HG03025 (cell line): ENCODE results near the gene GDE1.
A peak's percentile ranks its signal among the peaks of the same experiment; 100 is the strongest.

ENCODE experiments used
- ATAC-seq: cut with Tn5 transposase; IDR thresholded peaks from one replicate; pipeline ENCODE4 v1.9.1; 2021; ENCODE audit warnings: mild to moderate bottlenecking, moderate library complexity; ENCODE audit not compliant: unreplicated experiment, low FRiP score

The GDE1 gene

DNA sequence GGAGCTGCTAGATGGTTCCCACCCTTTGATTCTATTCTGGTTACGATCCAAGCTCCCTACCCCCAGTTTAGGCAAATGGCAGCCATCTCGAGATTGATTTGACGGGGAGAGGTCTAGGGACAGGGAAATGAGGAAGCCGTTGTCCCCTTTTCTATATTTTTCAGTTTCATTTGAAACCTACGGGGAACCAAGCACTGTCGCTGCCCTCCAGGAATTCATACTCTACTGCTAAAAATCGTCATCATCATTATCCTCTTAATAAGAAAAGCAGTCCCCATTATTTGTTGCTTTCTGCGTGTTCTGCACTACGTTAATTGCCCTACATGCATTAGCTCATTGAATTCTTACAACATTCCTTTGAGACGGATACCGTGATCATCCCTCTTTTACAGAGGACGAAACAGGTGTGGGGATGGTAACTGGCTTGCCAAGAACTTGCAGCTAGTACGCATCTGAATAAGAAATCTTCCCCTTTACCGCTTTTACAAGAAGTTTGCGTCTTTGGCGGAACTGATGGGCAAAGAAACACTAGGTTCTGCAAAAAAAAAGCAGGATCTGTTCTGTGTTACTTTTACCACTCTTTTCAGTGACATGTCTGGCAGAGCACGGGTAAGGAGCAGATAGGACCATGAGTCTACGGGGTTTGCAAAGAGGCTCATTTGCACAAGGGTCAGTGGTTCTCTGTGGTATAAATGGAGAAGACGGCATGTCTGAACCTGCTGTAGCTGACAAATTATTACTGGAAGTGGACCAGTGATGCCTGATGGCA is 2.9 kb upstream of the GDE1 start:
- ATAC-seq = no peak

DNA sequence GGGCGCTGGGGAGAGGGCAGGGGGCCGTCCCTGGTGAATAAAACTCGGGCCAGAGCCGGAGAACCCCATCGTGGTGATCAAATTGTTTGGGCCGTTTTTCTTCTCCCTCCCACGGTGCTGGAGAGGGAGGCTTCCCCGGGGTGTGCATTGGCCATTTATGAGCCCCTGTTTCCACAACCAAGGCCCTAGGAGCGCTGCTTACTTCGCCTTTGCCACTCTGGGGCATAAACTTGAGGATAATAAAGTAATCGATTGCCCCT is 2.4 kb upstream of the GDE1 start:
- no peak for ATAC-seq

DNA sequence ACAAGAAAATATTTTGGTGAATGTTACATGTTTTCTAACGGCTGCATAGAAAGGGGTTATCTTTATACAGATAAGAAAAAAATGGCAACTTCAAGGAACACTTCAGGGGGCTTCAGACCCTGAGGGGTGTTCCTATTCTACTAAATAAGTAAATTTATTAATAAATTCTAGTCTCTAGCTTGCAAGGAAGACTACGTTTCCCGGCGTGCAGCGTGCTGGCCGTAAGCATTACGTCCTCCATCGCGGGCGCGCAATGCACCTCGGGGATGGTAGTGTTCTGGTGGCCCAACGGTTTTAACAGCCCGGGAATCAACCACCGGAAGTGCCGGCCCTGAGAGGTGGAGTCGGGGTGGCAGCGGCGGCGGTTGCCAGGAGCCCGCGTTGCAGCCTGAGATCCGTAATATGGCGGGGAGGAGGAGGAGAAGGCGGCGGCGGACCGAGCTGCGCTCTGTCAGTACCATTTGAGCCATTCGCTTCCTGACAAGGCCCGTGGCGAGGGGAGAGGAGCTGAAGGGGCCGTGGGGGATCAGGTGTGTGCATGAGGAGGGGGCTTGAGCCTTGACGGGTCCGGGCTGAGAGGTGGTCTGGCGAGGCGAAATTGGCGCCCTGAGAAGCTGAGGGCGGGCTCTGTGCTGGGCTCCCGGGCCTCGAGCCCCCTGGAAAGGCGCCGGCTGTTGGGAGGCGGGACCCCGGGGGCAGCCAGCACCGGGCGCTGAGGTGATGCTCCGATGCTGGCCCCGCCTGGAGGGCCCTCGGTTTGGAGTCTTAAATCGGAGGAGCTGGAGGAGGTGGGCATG is 1.9 kb upstream of the GDE1 start, which contains the start of gene CCP110:
Gene CCP110, plus strand, starts transcription at position 384 of the 797 bp plus-strand sequence. CDS start 3,940 bp downstream, outside the sequence.
- peak; percentile 67 for ATAC-seq

DNA sequence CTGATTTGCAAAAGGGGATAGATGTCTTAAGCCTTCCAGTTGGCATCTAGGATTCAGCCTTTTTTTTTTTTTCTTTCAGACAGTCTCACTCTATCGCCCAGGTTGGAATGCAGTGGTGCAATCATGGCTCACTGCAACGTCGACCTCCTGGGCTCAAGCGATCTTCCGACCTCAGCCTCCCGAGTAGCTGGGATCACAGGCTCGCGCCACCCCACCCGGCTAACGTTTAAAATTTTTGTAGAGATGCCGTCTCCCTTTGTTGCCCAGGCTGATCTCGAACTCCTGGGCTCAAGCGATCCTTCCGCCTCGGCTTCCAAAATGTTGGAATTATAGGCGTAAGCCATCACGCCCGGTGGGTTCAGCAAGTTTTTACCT is 1.3 kb upstream of the GDE1 start:
- no peak for ATAC-seq

DNA sequence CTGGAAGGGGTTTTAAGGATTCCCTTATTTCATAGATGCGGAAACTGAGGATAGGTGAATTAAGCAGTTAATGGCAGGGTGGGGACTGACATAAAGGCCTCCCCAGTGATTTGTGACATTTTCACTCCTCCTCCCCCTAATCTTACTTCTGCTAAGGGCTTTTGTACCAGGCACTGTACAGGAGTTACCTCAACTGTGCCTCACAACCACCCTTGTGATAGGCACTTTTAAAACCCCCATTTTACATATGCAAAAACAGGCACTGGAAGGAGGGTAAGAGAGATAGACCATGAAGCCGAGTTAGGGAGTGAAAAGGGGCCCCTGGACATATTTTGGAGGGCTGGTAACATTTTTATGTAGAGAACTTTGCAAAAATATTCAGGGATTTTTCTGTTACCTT is 862 bp upstream of the GDE1 start:
- ATAC-seq = no peak

DNA sequence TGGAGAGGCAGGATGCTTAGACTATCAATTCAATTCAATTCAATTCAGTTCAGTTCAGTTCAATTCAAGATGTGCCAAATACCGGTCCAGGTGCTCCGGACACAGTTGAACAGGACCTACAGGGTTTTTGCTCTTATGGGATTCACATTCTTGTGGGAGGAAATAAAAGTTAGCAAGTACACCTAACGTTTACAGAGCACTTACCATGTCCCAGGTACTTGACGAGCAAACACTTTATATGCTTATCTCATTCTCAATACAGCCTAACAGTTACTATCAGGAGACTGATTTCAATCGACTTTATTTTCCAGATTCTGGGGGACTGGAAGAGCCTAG is 467 bp upstream of the GDE1 start:
- ATAC-seq = no peak

DNA sequence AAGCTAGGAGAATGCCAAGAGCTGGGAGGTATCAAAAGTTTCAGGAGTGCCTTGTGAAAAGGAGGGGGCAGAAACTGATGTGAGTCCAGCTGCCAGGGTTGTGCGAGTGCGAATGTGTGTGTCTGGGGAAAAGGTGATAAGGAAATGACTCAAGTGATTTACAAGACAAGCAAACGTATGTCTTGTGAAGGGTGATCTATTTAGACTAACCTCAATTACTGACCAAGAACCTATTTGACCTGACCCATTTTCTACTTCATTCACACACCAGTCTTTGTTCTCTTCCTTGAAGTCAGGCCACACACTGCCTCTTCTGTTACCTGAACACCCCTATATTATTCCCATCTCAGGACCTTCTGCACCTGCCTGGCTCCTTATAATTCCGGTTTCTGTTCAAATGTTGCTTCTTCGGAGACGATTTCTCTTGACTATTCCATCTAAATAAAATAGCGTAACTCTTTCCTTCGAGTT is 1.0 kb downstream of the GDE1 start:
- no peak for ATAC-seq

DNA sequence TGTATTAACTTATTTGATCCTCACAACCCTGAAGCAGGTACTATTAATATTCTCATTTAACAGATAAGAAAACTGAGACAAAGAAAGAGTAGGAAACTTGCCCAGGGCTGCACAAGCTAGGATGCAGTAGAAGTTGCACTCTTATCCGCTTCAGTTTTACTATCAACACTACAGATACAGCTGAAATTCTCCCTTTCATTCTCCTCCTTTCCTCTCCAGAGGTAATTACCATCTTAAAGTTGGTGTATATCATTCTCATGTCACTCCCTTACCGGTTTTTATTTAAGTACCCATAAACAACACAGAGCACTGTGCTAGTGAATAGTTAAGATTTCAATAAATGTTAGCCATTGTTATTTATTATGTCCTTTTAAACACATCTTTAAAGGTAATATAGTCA is 3.5 kb downstream of the GDE1 start:
- no peak for ATAC-seq

DNA sequence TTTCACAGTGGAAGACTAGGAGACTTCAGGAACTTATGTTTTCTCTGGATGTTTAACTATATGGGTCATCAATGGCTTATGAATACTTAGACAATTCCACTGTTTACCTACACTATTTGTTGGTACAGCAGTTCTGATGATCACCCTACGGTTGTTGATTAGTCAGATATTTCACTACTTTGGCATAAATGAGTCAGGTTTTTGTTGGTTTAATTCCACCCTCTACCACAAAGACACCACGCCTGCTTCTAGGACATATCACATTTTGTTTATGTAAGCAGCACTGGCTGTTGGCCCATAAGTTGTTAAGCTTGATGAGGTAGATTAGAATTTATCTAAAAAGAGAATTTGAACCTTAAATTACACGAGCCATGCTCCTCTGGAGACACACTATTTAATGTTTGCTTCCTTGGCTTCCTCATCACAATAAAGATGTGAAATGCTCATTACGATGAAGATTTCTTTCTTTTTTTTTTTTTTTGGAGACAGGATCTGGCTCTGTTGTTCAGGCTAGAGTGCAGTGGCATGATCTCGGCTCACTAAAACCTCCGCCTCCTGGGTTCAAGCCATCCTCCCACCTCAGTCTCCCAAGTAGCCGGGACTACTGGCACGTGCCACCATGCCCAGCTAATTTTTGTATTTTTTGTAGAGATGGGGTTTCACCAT is 4.3 kb downstream of the GDE1 start:
- ATAC-seq = no peak

DNA sequence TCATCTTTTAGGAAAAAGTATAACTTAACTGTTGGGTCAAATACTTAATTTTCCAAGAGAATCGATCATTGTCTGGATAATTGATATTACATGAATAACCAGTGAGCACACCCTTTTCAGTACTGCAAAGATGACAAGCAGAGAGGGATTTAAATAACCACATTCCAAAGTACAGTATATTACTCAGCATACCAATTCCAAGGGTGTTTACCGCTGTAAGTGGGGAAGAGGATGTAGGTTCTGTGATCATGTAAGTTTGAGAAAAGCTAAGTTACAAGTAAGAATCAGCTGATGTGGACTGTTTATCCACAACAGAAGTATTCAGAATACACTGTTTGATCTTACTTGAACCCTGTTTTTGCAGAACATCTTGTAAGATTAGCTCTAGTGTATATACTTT is 6.1 kb downstream of the GDE1 start:
- no peak for ATAC-seq

DNA sequence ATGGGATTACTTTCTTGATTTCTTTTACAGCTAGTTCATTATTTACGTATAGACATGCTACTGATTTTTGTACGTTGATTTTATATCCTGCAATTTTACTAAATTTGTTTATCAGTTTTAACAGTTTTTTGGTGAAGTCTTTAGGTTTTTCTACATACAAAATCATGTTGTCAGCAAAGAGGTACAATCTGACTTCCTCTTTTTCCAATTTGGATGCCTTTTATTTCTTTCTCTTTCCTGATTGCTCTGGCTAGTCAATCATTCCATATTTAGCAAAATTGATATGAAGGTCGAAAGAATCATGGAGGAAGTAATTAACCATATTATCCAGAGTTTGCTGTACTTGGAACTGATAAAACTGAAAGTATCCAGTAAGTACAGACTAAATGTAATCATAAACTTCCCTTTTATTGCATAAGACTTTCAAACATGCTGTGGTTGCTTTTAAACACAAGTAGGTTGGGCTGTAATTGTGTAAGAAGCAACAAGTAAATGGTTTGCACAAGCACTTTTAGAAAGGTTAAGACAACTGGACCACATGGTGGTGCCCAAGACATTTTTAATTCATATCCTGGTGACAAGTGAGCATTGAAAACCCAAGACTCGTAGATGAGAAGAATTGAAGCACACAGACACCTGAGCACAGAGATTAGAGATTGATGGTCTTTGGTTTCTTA is 8.4 kb downstream of the GDE1 start:
- no peak for ATAC-seq

DNA sequence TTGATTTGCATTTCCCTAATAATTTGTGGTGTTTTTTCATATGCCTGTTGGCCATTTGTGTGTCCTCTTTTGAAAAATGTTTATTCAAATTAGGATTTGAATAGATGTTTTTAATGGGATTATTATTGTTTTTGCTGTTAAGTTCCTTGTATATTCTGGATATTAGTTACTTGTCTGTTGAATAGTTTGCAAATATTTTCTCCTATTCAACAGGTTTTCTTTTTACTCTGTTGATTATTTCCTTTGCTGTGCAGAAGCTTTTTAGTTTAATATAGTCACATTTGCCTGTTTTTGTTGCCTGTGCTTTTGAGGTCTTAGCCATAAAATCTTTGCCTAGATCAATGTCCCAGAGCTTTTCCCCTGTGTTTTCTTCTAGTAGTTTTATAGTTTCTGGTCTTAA is 9.6 kb downstream of the GDE1 start:
- no peak for ATAC-seq

DNA sequence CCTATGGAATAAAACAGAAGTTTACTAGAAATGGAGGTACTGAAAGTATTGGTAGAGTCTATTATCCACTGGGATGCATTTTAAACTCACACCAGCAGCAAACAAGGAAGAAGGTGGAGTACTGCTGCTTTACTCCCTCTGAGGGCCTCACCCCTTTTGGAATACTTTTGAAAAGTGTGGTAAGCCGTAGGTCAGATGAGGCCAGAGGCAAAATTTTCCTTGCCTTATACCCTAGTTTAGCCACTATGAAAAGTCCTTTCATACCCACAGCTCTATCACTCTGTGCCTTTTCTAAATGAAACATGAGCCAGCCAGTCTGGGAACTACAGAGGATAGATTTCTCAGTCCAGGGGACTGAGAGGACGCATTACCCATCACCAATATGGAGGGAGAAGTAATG is 14.0 kb downstream of the GDE1 start:
- ATAC-seq = no peak

DNA sequence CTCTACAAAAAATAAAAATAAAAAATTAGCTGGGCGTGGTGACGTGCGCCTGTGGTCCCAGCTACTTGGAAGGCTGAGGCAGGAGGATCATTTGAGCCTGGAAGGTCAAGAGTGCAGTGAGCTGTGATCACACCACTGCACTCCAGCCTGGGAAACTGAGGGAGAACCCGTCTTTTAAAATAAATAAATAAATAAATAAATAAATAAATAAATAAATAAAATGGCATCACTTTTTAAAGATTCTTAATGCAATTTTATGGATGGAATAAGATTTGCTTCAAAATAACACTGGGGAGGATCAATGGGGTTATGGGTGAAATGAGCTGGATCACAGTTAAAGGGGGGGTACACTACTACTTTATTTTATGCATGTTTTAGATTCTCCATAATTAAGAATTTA is 14.9 kb downstream of the GDE1 start:
- no peak for ATAC-seq

DNA sequence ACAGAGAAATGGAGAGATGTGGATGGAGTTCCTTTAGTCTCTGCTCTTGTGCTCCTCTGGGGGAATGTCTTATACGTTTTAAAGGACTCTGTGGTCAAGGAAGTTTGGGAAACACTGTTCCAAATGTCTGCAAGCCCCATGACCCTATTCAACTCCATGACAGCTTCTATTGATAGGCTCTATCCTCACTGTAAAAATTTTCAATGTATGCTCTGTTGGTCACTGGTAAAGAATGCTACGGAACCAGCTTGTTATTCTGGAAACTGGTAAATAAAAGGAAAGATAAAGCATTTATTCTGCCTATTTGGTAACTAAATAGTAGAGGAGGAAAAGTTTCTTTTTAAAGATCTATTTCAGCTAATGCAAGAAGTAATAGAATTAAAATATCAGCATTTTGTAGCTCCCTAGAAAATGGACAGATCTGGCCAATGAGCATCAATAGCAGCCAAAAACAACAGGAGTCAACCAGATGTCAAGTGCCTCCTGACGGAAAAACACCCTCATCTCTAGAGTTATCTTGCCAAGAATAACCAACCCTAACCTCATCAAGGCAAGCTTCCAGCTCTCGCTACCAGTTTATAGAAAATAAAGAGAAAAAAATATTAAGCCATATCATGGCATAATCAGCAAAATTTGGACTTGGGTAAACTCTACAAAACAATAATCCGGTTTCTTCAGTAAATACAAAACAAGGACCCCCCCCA is 16.1 kb downstream of the GDE1 start:
- no peak for ATAC-seq

DNA sequence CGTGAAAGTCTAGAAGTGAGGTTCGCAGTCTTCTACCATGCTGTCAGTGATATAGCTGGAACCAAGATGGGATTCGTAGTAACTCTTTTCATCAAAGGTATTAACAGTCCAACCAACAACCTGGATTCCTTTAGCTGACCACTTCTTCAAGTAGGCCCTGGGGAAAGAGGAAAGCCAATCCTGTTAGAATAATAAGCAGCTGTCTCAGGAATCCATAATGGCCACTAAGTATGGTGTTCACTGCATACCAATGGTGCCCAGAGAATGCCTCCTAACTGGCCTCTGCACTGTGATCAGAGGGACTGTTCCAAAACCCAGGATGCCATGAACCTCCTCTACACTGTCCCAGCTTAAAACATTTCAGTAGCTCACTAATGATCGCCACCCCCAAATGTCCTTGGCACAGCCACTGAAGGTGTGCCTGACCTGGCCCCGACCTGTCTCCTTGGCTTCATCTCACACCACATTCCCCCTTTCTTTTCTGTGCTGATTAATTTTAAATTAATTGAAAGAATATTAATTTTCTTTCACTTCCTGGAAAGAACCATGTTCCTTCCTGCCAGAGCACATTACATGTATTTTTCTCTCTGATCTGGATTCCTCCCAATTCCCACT is 18.3 kb downstream of the GDE1 start:
- ATAC-seq = no peak

DNA sequence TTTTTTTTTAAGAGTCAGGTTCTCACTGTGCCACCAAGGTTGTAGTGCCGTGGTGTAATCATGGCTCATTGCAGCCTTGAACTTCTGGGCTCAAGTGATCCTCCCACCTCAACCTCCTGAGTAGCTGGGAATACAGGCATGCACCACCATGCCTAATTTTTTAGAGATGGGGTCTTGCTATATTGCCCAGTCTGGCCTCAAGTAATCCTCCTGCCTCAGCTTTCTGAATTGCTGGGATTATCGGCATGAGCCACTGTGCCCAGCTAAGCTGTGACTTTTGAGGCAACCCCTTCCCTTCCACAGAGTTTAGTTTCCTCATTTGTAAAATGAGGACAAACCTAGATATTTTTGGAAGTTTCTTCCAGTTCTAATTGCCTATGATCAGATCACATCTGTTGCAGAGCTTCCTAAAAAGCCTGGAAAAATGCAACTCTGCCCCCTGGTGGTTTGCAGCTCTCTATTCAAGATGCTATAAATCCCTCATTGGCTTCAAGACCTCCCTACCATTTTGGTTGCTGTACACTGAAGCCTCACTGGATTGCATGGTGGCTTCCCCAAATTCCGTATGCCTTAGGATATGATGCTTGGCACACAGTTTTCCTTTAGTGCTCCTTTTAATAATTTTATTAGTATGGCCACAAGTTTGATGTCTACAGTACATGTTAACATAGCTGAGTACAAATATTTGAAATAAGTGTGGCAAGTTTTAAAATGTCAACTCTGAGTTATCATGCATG is 19.3 kb downstream of the GDE1 start:
- no peak for ATAC-seq

DNA sequence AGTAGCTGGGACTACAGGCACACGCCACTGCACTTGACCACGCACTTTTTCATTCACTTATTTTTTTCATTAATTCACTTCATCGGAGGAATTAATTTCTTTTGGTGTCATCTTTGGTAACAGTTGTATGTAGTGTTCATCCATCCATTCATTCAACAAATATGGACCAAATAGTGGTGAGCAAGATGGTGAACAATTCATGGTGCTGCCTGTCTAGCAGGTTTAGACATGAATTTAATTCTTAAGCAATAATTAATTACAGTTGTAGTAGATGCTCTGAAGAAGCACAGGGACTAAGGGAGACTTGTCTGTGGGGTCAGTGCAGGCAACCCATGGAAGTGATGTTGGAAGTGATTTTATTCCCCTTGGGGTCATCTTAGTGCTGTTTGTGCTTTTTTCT is 22.4 kb downstream of the GDE1 start:
- no peak for ATAC-seq

DNA sequence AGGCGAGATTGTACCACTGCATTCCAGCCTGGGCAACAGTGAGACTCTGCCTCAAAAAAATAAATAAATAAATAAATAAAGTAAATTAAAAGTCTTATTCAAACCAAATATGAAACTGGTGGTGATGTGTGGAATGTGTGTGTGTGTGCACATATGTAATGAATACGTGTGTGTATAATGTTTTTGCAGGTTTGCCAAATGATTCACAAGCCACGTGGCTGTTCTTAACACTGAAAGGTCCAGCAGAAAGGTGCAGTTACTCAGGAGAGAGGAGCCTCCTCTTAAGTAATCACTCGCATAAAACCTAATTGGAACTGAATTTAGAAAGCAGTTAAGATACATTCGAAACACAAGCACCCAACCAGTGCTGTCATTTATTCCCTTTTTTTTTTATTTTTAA is 22.9 kb downstream of the GDE1 start:
- no peak for ATAC-seq

DNA sequence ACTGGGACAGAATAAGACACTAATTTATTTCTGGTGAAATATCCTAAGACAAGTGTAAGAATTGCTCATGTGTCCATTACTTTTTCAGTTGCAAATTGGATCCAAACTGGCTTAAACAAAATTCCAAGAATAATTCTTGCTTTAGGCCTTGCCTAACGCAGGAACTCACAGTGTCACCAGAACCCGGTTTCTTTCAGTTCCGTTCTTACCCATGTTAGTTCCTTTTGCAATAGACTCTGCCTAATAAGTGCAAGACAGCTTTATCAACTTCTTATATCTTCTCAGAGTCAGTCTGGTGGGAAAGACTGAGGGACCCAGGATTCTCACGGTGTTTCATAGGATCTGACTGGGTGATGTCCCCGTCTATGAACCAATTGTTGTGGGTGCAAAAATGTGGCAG is 24.7 kb downstream of the GDE1 start:
- no peak for ATAC-seq
